HG03575 (cell line): Measurements from ENCODE around the gene PDE1A.

ENCODE experiments used
- ATAC-seq: cut with Tn5 transposase; IDR thresholded peaks from one replicate; pipeline ENCODE4 v1.9.1; 2021; ENCODE audit not compliant: unreplicated experiment, insufficient number of reproducible peaks, low FRiP score; ENCODE audit errors: extremely low read depth

The PDE1A gene

DNA sequence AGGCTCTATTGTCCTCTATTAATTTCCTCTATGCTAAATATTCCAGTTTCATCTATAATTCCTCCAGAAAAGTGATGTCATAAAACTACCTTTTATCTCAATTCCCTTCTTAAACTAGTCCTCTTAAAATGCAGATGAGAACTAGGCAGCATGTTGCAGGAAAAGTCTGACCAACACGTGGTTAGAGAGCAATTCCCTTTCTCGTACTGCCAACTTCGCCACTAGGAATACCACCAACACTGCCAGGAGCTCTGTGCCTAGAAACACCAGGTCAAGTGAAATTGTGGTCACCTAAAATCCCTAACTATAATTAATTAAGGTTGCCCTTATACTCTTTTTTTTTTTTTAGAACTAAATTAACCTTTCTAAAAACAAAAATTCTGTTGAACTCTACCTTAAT is 313.5 kb downstream of the PDE1A start:
- no peak for ATAC-seq

DNA sequence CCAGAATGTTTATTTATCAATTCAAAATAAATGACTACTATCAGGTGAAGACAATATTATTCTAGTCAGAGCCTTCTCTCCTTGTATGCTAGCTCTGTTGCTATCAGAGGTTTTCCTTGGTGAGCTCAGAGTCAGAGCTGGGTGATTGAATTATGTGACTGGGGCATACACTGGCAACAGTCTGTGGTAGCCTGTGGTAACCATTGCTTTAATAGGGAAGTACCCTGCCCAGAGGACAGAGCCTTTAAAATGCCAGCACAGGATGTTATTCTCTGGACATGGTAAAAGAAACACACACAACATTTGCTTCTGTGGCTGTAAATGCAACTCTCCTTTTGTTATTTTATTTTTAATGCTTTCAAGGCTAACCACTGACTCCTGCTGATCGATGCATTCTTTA is 316.5 kb downstream of the PDE1A start:
- ATAC-seq: no peak

GRCh38 chr2:182103526-182103925 is 323.3 kb downstream of the PDE1A start:
- ATAC-seq: no peak

- no peak for ATAC-seq
These were observed 325.6 kb downstream of the PDE1A start for GRCh38 chr2:182101263-182101662.

DNA sequence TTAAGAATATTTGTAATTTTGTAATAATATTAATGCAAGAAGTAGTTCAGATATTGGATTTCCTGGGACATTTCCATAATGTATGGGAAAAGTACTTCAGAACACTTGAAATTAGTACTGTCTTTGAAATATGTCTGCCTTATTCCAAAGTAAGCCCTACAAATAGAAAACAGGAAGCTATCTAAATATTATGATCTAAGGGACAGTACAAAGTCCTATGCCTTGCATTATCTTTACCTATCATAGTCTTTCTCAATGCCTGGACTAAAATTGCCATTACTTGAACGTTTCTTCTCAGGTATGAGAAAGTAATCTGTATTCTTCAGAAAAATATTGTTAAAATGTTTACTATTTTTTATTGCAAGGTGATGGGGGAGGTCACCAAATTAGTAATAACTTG is 328.2 kb downstream of the PDE1A start:
- ATAC-seq: no peak

DNA sequence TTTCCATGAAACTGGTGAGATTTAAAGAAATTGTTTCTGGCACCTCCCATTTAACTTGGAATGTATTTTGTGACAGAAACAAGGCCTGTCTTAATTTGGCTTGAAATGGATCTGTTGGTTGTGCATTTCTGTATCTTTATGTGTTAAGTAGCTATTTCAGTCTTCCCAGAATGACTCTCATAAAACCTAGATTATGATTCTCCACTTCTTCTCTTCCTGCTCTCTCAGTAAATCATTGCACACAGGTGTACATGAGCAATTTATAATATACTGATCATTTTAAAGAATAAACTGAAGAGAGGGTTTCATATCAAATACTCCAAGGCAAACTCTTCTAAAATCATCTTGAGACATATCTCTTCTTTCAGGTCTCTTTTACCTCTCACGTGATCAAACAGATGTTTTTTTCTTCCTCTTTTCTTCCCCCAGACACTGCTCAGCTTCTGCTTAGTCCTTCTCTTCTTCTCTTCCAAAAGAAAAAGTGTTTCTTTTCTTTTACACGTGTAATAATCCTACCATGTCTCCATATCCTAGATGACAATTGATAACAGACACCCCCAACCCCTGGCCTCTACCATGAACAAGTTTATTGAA is 329.2 kb downstream of the PDE1A start:
- ATAC-seq: no peak

- ATAC-seq: no peak
These were observed 336.4 kb downstream of the PDE1A start for GRCh38 chr2:182090486-182090885.
